SU-DHL-6 (cell line): ENCODE measurements around the gene TTK.

Experiments used
- H2AFZ ChIP-seq: fragments of 200-600 bp; sonication (generic); 2 replicates; pipeline ENCODE4 v1.6.1; 2014; ENCODE audit warnings: low read depth, mild to moderate bottlenecking, moderate library complexity, mixed read lengths, antibody characterized with exemption, low read length; ENCODE audit not compliant: severe bottlenecking
- H3F3A ChIP-seq: fragments of 200-600 bp; shearing (Covaris generic); 2 replicates; pipeline ENCODE4 v1.6.0; 2016; ENCODE audit warnings: antibody characterized with exemption, mild to moderate bottlenecking; ENCODE audit not compliant: insufficient read depth
- H3K27ac ChIP-seq: fragments of 200-600 bp; sonication (generic); 2 replicates; pipeline ENCODE4 v1.5.1; 2016; ENCODE audit warnings: low read depth, mild to moderate bottlenecking, low read length, moderate library complexity, mixed read lengths
- H3K27me3 ChIP-seq: fragments of 200-600 bp; sonication (generic), shearing (Covaris generic); 2 replicates; pipeline ENCODE4 v1.6.0; 2014; ENCODE audit warnings: mild to moderate bottlenecking, low read length
- H3K36me3 ChIP-seq: fragments of 200-600 bp; sonication (generic); 2 replicates; pipeline ENCODE4 v1.6.1; 2014; ENCODE audit warnings: mild to moderate bottlenecking, low read length, mixed read lengths
- H3K4me2 ChIP-seq: fragments of 300-600, 200-600 bp; shearing (Covaris generic), sonication (generic); 2 replicates; pipeline ENCODE4 v1.6.0; 2014; ENCODE audit warnings: low read length, low read depth, mild to moderate bottlenecking; ENCODE audit not compliant: poor library complexity, severe bottlenecking
- H3K4me3 ChIP-seq: fragments of 200-600 bp; sonication (generic); 2 replicates; pipeline ENCODE4 v1.5.1; 2014; ENCODE audit warnings: antibody characterized with exemption, low read length, mild to moderate bottlenecking, mixed read lengths; ENCODE audit not compliant: insufficient read depth, poor library complexity, severe bottlenecking
- H3K79me2 ChIP-seq: fragments of 200-600 bp; sonication (generic); 2 replicates; pipeline ENCODE4 v1.6.1; 2014; ENCODE audit warnings: mild to moderate bottlenecking, low read length, moderate library complexity; ENCODE audit not compliant: insufficient read depth
- H3K9ac ChIP-seq: fragments of 200-600 bp; sonication (generic); 2 replicates; pipeline ENCODE4 v1.7.0; 2014; ENCODE audit warnings: mild to moderate bottlenecking, low read length
- H3K9me2 ChIP-seq: fragments of 200-600 bp; sonication (generic); replicated peaks from 2 replicates; pipeline ENCODE4 v1.6.1; 2014; ENCODE audit warnings: low read length; ENCODE audit not compliant: insufficient read depth
- H3K9me3 ChIP-seq: fragments of 200-600 bp; sonication (generic); 2 replicates; pipeline ENCODE4 v1.6.1; 2014; ENCODE audit warnings: low read length, mixed read lengths; ENCODE audit not compliant: insufficient read depth
- H4K20me1 ChIP-seq: fragments of 200-600 bp; sonication (generic); 2 replicates; pipeline ENCODE4 v1.6.1; 2014; ENCODE audit warnings: low read depth, mild to moderate bottlenecking, antibody characterized with exemption, low read length, moderate library complexity, mixed read lengths
- EZH2phosphoT487 ChIP-seq: fragments of 200-600 bp; sonication (generic), shearing (Covaris generic); conservative IDR thresholded peaks from 2 replicates; pipeline ENCODE4 v1.6.1; 2018; ENCODE audit warnings: mild to moderate bottlenecking, antibody characterized with exemption, low read length, moderate library complexity, mixed read lengths
- TF ChIP-seq, protein P1 (sequence below): fragments of 200-600 bp; sonication (generic); IDR thresholded peaks from one replicate; pipeline ENCODE4 v1.5.1; 2017; ENCODE audit warnings: antibody characterized with exemption, mild to moderate bottlenecking, low read length, moderate library complexity; ENCODE audit not compliant: insufficient read depth, poor library complexity, severe bottlenecking

TTK gene

DNA sequence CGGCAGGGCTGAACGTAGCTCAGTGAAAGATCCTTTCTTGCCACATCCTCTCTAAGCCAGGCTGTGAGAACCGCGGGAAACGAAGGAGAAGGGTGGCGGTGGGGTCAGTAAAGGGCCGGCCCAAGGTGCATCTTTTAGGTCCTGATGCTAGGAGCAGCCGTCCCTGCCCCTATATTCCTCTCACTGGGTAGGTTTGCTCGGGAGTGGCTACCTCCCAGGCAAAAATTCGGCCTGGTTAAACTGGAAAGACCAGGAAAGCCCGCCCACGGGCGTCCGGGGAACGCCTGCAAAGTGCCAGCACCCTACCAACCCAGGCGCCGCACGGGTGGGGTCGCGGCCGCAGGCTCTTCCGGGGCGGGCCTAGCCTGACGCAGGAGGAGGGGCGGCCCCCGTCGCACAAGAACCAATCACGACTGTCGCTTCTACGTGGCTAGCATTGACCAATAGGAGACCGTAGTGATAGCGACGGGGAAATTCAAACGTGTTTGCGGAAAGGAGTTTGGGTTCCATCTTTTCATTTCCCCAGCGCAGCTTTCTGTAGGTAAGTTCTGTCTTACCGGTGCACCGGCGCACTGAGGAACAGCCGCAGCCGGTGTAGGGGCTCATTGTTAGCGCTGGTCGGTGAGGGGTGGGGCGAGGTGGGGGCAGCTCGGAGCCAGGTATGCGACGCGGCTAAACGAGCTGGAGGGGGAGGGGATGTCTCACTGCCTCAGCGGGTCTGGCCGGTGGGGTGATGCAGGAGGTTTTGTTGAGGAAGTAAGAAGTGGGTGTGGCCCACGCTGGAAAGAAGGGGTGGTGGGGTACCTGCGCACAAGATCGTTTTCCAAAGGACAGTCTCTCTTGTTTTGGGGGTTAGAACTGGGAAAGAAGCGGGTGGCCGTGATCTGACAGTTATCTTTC lies at the start of gene TTK:
TSS of gene TTK (plus strand) at position 477 of the 900 bp plus-strand sequence. CDS start 1,195 bp downstream, outside the sequence.
- H3K4me3 ChIP-seq, result peak within 1 kb of the TSS; percentile 87
- H3K79me2 ChIP-seq, result peaks cover 35% of the 10 kb centered on the region
- no peaks in the 10 kb centered on the region for H3K9me2 ChIP-seq
- H3K4me2 ChIP-seq, result peak within 1 kb of the TSS; percentile 94
- H3K27me3 ChIP-seq, result no peaks in the 10 kb centered on the region
- TF ChIP-seq EZH2phosphoT487, result no peak
- TF ChIP-seq, protein P1, sequence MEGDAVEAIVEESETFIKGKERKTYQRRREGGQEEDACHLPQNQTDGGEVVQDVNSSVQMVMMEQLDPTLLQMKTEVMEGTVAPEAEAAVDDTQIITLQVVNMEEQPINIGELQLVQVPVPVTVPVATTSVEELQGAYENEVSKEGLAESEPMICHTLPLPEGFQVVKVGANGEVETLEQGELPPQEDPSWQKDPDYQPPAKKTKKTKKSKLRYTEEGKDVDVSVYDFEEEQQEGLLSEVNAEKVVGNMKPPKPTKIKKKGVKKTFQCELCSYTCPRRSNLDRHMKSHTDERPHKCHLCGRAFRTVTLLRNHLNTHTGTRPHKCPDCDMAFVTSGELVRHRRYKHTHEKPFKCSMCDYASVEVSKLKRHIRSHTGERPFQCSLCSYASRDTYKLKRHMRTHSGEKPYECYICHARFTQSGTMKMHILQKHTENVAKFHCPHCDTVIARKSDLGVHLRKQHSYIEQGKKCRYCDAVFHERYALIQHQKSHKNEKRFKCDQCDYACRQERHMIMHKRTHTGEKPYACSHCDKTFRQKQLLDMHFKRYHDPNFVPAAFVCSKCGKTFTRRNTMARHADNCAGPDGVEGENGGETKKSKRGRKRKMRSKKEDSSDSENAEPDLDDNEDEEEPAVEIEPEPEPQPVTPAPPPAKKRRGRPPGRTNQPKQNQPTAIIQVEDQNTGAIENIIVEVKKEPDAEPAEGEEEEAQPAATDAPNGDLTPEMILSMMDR, result no peak
- peak within 1 kb of the TSS; percentile 82 for H3K27ac ChIP-seq
- peak within 1 kb of the TSS; percentile 68 for H3K9ac ChIP-seq
- no peaks in the 10 kb centered on the region for H3F3A ChIP-seq
- peaks cover 32% of the 10 kb centered on the region; the same call in 1 of the 2 replicates for H3K36me3 ChIP-seq
- H4K20me1 ChIP-seq, result no peaks in the 10 kb centered on the region
- peak within 1 kb of the TSS; percentile 96 for H2AFZ ChIP-seq
- no peaks in the 10 kb centered on the region for H3K9me3 ChIP-seq

GRCh38 chr6:79954849-79955248 lies 49.6 kb upstream of the TTK start:
- Histone ChIP-seq H3K9ac (no peak overlapping the region), H3F3A (no peaks in the 10 kb centered on the region), H3K79me2 (no peaks in the 10 kb centered on the region), H3K36me3 (no peaks in the 10 kb centered on the region), H3K27ac (no peak overlapping the region), H3K27me3 (no peaks in the 10 kb centered on the region), H4K20me1 (no peaks in the 10 kb centered on the region), H3K4me2 (no peak overlapping the region), H3K4me3 (no peak overlapping the region), H3K9me2 (no peaks in the 10 kb centered on the region), H2AFZ (no peak overlapping the region), H3K9me3 (no peaks in the 10 kb centered on the region)
- no peak for TF ChIP-seq EZH2phosphoT487
- TF ChIP-seq, protein P1, result no peak

DNA sequence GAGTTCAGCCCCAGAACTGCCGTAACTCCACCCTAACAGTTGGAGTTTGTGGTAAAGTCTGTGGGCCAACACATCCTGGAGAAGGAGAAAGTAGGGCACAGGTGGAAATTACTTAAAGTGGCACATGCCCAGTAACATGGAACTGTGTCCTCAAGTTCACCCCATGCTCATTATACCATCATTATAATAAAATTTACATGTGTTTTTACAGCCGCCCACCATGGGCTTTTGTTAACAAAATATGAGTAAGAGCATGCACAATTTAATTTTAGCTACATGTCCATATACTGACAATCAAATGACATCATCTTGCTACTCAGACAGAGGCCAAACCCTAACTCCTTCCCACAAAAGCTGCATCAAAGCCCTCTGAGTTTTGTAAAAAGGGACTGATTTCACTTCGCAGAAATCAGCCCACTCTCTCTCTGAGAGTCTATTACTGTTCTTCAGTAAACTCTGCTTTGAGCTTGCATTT lies 39.8 kb upstream of the TTK start:
- no peaks in the 10 kb centered on the region for H3K36me3 ChIP-seq
- TF ChIP-seq, protein P1, result no peak
- TF ChIP-seq EZH2phosphoT487, result no peak
- H3K4me2 ChIP-seq, result no peak overlapping the region
- no peaks in the 10 kb centered on the region for H3K79me2 ChIP-seq
- H3K9me3 ChIP-seq, result no peaks in the 10 kb centered on the region
- no peak overlapping the region for H2AFZ ChIP-seq
- no peaks in the 10 kb centered on the region for H3F3A ChIP-seq
- no peak overlapping the region for H3K4me3 ChIP-seq
- H3K9me2 ChIP-seq, result no peaks in the 10 kb centered on the region
- no peaks in the 10 kb centered on the region for H3K27me3 ChIP-seq
- no peak overlapping the region for H3K9ac ChIP-seq
- no peak overlapping the region for H3K27ac ChIP-seq
- no peaks in the 10 kb centered on the region for H4K20me1 ChIP-seq
